ENCODE results near the gene SIGLEC6. TPM values are rescaled to one million over a fixed set of nuclear protein-coding genes. Genes with fewer than 3 reads are reported as not detected.

The SIGLEC6 gene
- total RNA-seq, 4 donors from 2014 or later, result 7.1 TPM; not detected in 3

DNA sequence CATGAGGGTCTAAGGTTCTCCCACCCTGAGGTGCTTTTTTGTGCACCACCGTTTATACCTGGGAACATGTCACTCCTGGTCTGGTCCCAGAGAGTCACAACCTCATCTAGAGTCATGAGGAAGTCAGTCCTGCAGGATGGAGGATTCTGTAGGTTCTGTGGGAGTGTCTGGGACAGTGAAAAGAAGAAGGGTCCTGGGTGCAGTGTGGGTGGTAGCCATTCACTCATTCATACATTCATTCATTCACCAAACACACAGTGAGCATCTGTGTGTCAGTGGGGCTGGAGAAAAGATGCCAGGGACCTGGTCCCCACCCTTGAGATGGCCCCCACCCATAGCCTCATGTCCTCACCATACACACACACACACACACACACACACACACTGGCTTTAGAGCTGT is 61.8 kb downstream of the SIGLEC6 start:
- no peaks in the 10 kb centered on the region for H3K36me3 ChIP-seq
- DNase-seq, result no peak
- H3K27me3 ChIP-seq, result peaks cover 0 to 40% (median 1%) of the 10 kb centered on the region in 4 donors
- no peak overlapping the region for H3K27ac ChIP-seq
- TF ChIP-seq, protein P1, sequence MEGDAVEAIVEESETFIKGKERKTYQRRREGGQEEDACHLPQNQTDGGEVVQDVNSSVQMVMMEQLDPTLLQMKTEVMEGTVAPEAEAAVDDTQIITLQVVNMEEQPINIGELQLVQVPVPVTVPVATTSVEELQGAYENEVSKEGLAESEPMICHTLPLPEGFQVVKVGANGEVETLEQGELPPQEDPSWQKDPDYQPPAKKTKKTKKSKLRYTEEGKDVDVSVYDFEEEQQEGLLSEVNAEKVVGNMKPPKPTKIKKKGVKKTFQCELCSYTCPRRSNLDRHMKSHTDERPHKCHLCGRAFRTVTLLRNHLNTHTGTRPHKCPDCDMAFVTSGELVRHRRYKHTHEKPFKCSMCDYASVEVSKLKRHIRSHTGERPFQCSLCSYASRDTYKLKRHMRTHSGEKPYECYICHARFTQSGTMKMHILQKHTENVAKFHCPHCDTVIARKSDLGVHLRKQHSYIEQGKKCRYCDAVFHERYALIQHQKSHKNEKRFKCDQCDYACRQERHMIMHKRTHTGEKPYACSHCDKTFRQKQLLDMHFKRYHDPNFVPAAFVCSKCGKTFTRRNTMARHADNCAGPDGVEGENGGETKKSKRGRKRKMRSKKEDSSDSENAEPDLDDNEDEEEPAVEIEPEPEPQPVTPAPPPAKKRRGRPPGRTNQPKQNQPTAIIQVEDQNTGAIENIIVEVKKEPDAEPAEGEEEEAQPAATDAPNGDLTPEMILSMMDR (IDR thresholded peaks at IDR 0.05), result no peak
- TF ChIP-seq POLR2A (IDR thresholded peaks at IDR 0.05), result no peak
- H3K4me3 ChIP-seq, result no peak overlapping the region
- no peaks in the 10 kb centered on the region for H3K4me1 ChIP-seq
- 57 to 63% methylated on average over 1 of the region's 1 CpG for WGBS, 2 donors
- H3K9me3 ChIP-seq, result no peaks in the 10 kb centered on the region
- intact Hi-C loops (cut with DNase I), result no loop called here

DNA sequence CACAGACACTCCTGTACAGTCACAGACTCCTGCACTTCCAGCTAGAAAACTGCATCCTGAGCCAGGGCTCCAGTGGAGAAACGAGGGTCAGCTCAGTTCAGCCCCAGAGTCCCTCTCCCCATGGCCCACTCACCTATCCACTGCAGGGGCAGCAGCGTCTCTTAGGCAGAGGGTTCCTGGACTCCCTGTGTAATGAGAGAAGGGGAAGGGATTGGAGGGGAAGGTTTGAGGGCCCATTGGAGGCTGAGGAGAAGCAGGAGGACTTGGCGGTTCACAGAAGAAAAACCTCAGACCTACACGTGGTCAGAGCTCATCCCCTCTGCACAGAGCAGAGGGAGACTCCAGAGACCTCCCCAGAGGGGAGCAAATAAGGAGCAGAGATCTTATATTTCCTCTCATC is 62.3 kb downstream of the SIGLEC6 start:
- 43 to 75% methylated on average over 2 of the region's 4 CpGs for WGBS, 2 donors
- no peaks in the 10 kb centered on the region for H3K36me3 ChIP-seq
- H3K4me3 ChIP-seq, result no peak overlapping the region
- TF ChIP-seq, protein P1 (IDR thresholded peaks at IDR 0.05), result no peak
- TF ChIP-seq POLR2A (IDR thresholded peaks at IDR 0.05), result no peak
- no peaks in the 10 kb centered on the region for H3K4me1 ChIP-seq
- intact Hi-C loops (cut with DNase I), result no loop called here
- H3K27ac ChIP-seq, result no peak overlapping the region
- peaks cover 0 to 40% (median 1%) of the 10 kb centered on the region in 4 donors for H3K27me3 ChIP-seq
- DNase-seq, result no peak
- H3K9me3 ChIP-seq, result no peaks in the 10 kb centered on the region

- Histone ChIP-seq H3K9me3 (no peaks in the 10 kb centered on the region), H3K36me3 (no peaks in the 10 kb centered on the region), H3K4me1 (no peaks in the 10 kb centered on the region), H3K4me3 (no peak overlapping the region), H3K27ac (no peak overlapping the region), H3K27me3 (peaks cover 0 to 37% (median 1%) of the 10 kb centered on the region in 4 donors)
- no peak for DNase-seq
- whole genome bisulfite sequencing, 2 donors, result 50 to 61% methylated on average over 2 of the region's 2 CpGs
- intact Hi-C loops (cut with DNase I), result no loop called here
- TF ChIP-seq, protein P1 (IDR thresholded peaks at IDR 0.05), result no peak
- TF ChIP-seq POLR2A (IDR thresholded peaks at IDR 0.05), result no peak
These were observed 62.9 kb downstream of the SIGLEC6 start for GRCh38 chr19:51468545-51468920.

DNA sequence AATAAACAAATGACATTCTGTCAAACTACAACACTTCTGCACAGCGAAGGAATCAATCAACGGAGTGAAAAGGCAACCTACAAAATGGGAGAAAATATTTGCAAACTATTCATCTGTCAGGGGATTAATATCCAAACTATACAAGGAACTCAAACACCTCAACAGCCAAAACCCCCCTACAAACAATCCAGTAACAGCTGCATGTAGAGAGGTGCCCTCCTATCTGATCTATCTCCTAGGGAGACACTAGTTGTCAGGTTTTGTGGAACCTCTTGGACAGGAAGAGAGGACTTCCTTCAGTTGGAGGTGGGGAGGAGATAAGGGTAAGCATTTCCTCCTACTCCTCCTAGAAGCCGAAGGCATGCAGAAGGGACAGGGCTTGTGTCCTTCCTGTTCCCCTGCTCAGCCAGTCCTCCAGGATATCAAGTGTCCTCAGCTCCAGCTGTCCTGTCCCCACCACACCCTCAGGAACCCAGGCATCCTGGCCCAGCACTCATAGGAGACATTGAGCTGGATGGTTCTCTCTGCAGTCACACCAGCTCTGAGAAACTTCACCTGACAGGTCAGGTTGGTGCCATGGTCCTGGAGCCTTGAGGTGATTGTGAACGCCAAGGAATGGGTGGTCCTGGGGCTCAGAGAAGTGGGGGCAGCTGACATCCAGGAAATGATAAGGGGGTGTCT is 63.5 kb downstream of the SIGLEC6 start:
- TF ChIP-seq, protein P1 (IDR thresholded peaks at IDR 0.05), result no peak
- TF ChIP-seq POLR2A (IDR thresholded peaks at IDR 0.05), result no peak
- no peaks in the 10 kb centered on the region for H3K4me1 ChIP-seq
- no peaks in the 10 kb centered on the region for H3K9me3 ChIP-seq
- no peaks in the 10 kb centered on the region for H3K36me3 ChIP-seq
- WGBS, 2 donors, result 47 to 48% methylated on average over 3 to 4 of the region's 4 CpGs
- DNase-seq, result no peak
- no peak overlapping the region for H3K27ac ChIP-seq
- H3K4me3 ChIP-seq, result no peak overlapping the region
- intact Hi-C loops (cut with DNase I), result no loop called here
- H3K27me3 ChIP-seq, result peaks cover 0 to 38% (median 1%) of the 10 kb centered on the region in 4 donors

Small RNAs within 50 kb of the gene (small RNA-seq; reads per million reads assigned to genes)
- gene AC020914.3, result 0 reads per million in 4 donors

Other genes starting within 250 kb of the SIGLEC6 start
- not detected for gene IGLON5, start 220.0 kb downstream of the SIGLEC6 start, total RNA-seq
- gene VSIG10L, start 189.5 kb downstream of the SIGLEC6 start, total RNA-seq, result 100 to 1,000 TPM in 1 of 4 donors, 10 to 100 TPM in 3; 36.4 to 201 (median 50.6) TPM
- gene ETFB, start 165.3 kb downstream of the SIGLEC6 start, total RNA-seq, result 100 to 1,000 TPM; 104 to 215 (median 157) TPM
- gene CLDND2, start 162.7 kb downstream of the SIGLEC6 start, total RNA-seq, result not detected
- 1 to 10 TPM in 2 of 4 donors, under 1 TPM in 1, not detected in 1; 0.50 to 2.5 (median 2.2) TPM for gene NKG7, start 159.0 kb downstream of the SIGLEC6 start, total RNA-seq
- not detected for gene LIM2, start 143.7 kb downstream of the SIGLEC6 start, total RNA-seq
- gene C19orf84, start 141.1 kb downstream of the SIGLEC6 start, total RNA-seq, result not detected
- gene SIGLEC10, start 114.0 kb downstream of the SIGLEC6 start, total RNA-seq, result 10 to 100 TPM in 1 of 4 donors, 1 to 10 TPM in 3; 2.0 to 17.0 (median 2.9) TPM
- gene SIGLEC8, start 73.2 kb downstream of the SIGLEC6 start, total RNA-seq, result 1 to 10 TPM in 2 of 4 donors, under 1 TPM in 2; 0.31 to 2.5 (median 0.94) TPM
- not detected for gene CEACAM18, start 53.1 kb downstream of the SIGLEC6 start, total RNA-seq
- under 1 TPM in 2 of 4 donors, not detected in 2; 0.22 to 0.91 TPM for gene SIGLEC12, start 29.9 kb downstream of the SIGLEC6 start, total RNA-seq
- gene ZNF175, start 39.6 kb upstream of the SIGLEC6 start, total RNA-seq, result 1 to 10 TPM; 2.5 to 5.7 (median 2.9) TPM
- under 1 TPM in 1 of 4 donors, not detected in 3; 0.94 TPM for gene SIGLEC5, start 98.7 kb upstream of the SIGLEC6 start, total RNA-seq
- gene SIGLEC14, start 115.2 kb upstream of the SIGLEC6 start, total RNA-seq, result 1 to 10 TPM in 1 of 4 donors, under 1 TPM in 1, not detected in 2; 0.97 to 2.9 TPM
- gene SPACA6, start 161.7 kb upstream of the SIGLEC6 start, total RNA-seq, result 1 to 10 TPM; 2.8 to 7.9 (median 4.8) TPM
- gene HAS1, start 192.3 kb upstream of the SIGLEC6 start, total RNA-seq, result under 1 TPM in 1 of 4 donors, not detected in 3; 0.82 TPM
- gene FPR1, start 220.2 kb upstream of the SIGLEC6 start, total RNA-seq, result 1 to 10 TPM in 3 of 4 donors, not detected in 1; 1.7 to 6.2 (median 4.4) TPM
- 1 to 10 TPM in 1 of 4 donors, under 1 TPM in 1, not detected in 2; 0.79 to 2.2 TPM for gene FPR2, start 229.5 kb upstream of the SIGLEC6 start, total RNA-seq

Measured in esophagus squamous epithelium (tissue), 5 donors.